GM18870 (cell line): Measurements from ENCODE around the gene FNDC3B.

Experiments used
- ATAC-seq: cut with Tn5 transposase; IDR thresholded peaks from one replicate; pipeline ENCODE4 v1.9.1; 2021; ENCODE audit warnings: moderate library complexity; ENCODE audit not compliant: unreplicated experiment

FNDC3B gene

DNA sequence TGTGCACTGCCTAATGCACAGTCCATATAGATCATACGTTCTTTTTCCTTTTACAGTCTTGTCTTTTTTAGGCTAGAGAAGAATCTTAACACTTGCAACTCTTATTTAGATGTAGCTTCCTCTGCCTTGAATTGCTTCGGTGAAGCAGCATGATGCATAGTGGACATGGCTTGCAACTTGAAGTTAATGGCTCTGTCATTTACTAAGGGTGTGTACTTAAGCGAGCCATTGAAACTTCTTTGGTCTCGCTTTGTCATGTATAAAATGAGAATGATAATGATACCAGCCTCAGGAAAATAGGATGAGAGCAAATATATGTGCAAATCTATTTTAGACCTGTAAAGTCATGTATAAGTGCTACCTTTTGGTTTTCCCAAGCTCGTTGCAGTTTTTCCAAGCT lies 261.5 kb downstream of the FNDC3B start:
- ATAC-seq: no peak

DNA sequence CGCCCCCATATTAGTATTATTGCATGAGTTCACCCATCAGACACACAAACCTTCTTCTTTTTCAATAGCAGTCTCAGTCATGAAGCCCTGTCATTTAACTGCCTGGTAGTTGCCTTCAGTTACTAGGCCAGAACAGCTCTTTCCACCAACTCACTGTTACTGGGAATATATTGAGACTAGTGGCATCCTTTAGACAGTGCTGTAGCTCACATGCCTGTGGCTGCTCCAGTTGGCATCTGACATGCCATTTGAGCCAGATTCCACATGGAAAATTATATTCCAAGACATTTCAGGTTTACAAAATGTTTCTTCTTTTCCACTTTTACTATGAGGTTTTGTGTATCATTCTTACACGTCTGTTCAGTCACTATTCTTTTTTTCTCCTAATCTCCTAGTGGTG lies 262.8 kb downstream of the FNDC3B start:
- ATAC-seq: no peak

DNA sequence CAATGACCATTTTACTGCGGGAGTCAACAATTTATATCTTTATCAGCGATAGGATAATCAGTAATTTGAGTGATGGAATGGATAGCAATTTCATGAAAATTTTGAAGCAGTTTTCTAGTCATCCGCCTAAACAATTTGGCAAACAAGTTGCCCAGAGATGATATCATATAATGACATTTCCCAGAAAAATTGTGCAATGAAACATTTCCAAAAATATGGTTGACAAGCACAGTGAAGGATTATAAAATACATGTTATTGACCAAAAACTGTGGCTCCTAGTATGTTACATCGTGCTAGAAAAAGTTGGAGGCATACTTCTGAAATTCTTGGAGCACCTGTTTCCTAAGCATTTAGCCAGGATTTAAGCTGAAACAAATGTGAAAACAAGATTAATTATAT lies 263.8 kb downstream of the FNDC3B start:
- no peak for ATAC-seq

DNA sequence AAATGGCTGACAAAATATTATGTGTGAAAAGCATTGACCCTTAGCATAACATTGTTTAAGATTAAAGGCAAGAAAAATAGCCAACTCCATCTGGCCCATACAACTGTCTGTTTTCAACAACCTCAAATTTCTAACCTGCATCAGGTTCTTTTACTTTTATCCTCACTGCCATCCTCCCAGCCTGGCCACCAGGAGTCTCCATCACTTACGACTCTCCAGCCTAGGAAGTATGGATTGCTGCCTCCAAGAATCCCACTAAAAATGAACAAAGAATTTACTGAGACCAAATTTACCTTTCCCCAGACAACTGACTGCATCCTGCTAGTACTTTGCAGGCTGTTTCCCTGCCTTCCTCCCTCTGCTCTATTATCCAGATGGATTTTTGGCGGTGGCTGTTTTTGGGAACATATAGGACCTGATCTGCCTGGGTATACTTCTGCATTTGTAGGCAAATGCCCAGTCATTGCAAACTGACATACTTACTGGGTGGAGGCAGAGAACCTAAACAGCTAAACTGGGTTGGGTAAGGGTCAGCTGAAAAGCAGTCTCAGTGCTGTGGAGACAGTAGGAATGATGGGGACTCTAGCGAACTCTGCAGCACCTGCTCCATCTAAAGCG lies 264.7 kb downstream of the FNDC3B start:
- no peak for ATAC-seq

DNA sequence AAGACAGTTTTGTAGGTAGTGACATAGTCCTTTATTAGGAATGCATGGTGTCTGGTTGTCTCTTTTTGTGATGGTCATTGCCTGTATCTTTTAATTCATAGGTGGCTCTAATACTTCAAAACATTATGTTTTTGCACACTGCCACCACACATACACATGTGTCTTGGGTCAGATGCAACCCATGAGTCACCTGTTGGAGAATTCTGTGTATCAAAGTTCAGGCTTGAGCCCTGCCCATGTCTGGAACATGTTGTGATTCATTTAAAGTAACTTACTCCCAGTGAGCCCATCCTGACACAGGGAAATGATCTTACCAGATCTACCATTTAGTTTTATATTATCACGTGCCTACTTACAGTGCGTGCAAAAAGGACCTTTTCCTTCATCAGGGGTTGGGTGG lies 266.2 kb downstream of the FNDC3B start:
- no peak for ATAC-seq

DNA sequence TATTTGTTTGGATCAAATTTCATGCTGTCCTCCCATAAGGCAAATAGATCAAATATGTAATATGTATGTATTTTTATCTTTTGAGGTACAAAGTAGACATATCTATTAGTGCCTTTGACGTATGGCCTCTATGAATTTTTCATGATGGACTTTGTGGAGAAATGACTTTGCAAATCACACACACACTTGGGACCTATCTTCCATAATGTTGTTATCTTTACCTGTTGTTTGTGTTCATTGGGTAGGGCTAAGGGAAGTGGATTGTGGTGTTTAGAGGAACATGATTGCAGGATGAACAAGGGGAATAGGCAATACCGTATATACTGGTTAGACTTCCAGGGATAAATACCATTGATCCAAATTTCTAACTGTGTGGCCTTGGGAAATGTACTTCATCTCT lies 266.6 kb downstream of the FNDC3B start:
- no peak for ATAC-seq

DNA sequence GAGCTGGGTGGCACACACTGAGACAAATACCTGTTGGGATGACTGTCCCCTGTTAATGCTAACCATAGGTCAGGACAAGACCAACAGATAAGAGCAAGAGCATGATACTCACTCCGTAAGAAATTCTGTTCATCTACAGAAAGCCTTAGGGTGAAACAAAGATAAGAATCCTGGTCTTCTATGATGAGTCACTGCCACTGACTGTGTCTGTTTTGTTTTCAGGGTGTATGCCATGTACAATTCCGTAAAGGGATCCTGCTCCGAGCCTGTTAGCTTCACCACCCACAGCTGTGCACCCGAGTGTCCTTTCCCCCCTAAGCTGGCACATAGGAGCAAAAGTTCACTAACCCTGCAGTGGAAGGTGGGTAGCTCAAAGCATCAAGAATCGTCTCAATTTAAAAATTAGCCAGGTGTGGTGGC lies 267.8 kb downstream of the FNDC3B start:
- ATAC-seq: no peak

DNA sequence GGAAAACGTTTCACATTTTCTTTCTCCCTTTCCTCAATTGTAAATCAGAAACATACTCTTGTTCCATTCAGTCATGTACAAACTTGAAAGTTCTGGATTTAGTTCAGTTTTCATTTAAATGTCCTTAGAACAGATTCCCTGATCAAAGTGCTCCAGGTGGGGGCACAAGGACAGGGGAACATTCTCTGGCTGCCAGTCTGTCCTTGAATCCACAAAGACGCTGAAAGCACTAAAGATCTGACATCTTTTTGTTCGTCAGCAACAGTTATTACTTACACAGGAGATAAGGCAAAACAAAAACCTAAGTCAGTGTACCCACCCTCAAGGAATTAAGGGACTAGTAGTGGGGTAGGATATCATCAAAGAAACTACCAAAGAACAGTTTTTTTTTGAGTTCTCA lies 269.7 kb downstream of the FNDC3B start:
- no peak for ATAC-seq

DNA sequence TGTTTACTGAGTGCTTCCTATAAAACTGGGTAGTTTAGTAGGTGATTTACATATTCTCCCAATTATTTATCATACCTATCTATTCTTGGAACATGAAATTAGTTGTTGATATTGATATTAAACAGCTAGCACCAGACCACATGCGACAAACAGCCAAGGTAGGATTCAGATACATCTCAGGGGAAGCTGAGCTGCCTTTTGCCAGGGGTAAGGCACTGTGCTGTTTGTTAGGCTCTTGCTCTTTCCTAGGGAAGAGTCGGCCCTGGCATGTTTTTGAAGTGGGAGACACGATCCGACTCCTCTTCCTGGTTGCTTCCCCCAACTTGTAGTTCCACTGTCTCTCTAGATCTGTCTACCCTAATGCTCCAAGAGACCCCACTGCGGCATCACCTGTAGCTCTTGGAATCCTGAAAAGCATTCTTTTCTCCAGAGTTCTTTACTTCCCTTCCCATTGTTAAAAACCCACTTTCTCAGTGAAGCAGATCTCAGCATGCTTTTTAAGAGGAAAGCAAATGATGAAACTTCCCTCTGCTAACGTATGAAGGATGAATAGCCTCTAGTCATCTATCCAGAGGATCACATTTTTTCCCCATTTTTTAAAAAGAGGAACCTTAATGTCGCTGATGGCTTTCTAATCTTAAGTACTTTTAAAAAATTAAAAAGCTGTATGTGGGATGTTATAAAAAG lies 270.5 kb downstream of the FNDC3B start:
- no peak for ATAC-seq

DNA sequence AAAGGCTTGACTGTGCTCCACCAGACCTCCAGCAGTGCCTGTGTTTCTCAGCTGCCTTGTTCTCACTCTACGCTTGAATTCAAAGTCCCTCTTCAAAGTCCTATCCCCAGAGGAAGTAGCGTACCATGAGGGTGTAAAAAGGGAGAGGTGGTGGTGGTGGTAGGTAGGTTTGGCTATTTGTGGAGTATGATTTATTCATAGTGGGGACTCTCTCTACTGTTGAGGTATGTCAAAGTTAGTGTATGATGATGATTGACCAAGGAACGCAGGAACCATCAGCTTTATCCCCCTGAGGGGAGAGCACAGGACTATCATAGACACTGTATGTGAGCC lies 271.0 kb downstream of the FNDC3B start:
- no peak for ATAC-seq

DNA sequence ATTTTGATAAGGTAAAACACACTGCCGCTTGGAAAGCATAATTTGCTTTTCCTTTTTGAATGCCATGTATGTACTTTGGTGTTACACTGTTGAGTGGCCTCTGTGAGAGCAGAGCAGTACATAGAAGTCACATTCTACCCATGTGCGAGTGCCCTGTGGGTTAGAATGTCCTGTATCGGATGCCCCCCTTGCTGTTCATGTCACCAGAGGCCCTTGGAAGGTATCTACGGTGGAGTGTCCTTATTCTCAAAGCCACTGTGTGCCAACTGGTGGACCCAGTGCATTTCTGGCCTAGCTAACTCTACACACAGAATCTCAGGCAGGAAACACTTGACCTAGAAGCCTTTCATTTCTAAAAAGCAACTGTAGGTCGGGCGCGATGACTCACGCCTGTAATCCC lies 271.8 kb downstream of the FNDC3B start:
- ATAC-seq: no peak

DNA sequence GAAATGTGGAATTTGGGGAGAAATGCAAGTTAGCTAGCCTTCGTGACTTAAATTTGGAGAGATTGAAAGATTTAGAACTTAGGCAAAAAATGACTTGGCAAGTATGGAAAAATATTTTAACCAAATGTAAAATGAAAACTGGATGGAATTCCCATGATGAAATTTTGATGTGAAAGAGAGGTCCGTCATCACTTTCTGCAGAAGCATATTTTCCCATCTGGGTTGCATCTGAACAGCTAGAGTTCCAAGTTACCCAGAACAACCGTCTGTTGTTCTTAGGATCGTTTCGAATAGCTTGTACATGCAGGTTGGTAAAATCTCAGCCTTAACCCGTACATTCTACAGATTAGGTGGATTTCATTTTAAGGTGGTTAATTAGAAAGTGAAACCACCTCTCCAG lies 272.6 kb downstream of the FNDC3B start:
- no peak for ATAC-seq

DNA sequence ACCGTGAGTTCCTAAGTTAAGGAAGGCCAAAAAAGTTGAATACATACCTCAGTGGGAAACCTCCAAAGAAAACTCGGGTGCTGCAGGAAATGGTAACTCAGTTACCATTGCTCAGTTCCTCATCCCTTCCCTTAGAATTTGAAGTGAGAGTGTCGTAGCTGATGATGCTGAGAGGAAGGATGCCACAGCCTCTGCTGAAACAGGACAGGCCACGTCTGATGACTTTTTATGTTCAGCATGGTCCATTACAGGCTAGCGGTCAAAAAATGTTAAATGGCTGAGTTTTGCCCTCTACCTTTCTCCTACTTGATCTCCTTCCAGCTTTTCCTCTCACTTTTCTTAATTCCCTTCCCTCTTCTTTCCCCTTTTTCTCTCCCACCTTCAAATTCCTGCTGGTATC lies 273.3 kb downstream of the FNDC3B start:
- no peak for ATAC-seq

DNA sequence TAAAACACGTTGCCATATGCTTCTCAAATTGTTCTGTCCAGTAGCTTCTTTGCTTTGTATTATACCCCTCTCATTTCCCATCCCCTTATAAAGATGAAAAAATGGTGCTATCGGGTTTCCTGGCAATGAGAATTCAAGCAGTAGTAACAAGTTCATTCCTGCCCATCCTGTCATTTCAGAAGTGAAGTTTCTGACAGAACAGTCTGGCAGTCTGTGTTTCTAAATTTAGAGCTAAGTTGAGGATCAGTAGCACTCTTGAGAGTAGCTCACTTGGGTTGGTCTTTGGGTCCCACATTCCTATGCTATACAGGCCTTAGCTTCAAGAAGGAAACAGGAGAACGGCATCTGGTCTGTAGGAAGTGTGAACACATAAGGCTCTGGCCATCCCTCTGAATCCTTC lies 274.3 kb downstream of the FNDC3B start:
- ATAC-seq: no peak

DNA sequence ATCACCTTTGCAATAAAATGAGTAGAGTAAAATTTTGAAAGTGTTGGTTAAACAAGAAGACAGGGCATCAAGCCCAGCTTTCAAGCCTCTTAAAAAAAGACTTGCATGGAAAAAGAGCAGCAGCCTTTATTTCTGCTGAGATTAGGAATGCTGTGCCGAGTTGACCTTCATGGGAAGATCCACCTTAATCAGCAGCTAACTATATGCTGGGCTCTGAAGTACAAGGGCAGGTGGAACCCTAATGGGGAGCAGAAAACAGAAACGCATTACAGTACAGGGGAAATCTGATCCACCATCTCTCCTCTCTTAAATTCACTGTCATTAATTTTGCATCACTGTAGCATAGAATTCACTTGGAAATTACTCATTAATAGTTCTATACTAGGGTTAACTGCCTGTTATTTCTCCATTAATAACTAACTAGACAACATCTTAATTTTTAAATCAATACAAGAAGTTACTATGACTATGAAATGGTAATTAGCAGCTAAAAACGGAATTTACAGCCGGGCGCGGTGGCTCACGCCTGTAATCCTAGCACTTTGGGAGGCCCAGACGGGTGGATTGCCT lies 275.3 kb downstream of the FNDC3B start:
- ATAC-seq: no peak

DNA sequence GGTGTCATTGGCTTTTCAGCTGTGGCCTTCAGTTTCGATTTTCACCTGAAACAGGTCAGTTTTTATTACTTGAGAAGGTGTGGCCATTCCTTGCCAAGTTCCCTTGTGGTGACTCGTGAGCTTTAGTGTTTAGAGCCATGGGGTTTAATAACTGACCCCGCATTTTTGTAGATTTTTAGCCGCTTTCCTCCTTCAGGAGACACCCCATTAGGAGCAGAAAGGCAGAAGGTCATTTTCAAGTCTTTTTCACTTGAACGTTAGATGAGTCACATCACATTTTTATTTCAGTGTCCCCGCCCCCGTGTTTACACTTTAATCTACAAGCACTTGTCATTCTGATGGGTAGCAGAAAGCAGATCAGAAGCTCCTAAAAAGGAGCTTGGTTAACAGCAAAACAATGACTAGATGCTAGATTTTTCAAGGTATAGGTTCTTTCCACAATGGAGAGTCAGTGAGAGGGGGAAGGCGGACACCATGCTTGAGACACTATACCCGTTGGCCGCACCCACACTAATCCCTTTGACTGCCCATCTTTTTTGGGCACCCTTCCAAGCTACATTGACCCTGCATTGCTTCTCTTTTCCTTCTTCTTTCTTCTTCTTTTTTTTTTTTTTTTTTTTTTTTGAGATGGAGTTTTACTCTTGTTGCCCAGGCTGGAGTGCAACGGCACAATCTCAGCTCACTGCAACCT lies 276.2 kb downstream of the FNDC3B start:
- ATAC-seq: no peak

DNA sequence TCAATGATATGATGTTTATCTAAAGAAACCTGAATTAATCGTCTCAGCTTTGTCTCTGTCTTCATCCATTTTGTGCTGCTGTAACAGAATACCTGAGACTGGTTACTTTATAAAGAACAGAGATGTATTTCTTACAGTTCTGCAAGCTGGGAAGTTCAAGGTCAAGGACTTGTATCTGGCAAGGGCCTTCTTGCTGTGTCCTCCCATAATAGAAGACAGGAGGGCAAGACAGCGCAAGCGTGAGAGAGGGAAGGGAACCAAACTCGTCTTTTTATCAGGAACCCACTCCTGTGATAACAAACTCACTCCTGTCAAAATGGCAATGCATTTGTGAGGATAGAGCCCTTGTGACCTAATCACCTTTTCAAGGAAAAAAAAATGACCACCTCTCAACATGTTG lies 277.4 kb downstream of the FNDC3B start:
- ATAC-seq: no peak

DNA sequence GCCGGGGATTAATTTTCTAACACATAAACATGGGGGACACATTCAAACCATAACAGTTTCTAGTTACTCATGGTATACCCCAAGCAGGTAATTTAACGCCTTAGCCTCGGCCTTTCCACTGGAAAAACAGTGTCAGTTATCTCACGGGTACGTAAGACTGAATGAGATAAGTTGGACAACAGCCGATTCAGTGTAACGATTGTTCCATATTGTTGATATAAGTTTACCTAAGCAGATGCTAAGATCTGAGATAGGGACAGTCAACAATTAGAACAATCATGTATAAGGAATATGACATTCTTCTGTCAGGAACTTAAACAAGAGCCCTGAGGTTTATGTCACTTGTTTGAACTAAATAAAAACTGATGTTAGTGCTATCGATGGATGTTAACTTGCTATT lies 278.1 kb downstream of the FNDC3B start:
- ATAC-seq: no peak

DNA sequence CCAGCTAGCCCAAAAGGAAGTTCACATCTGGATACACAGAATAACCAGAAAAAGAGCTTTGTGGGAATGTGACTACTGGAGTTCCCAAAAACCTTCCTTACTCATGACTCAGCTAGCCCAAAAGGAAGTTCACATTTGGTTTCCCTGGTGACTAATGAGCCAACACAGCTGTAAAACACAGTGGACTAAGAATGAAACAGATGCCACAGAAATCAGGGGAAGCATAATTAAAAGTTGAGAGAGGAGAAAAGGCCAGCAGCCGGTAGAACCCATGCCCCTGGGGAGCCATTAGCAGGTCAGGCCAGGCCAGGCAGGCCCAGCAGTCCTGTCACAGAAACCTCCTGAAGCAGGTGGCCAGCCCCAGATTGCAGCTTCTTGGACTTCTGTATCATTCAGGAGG lies 278.6 kb downstream of the FNDC3B start:
- peak; percentile 70 for ATAC-seq

DNA sequence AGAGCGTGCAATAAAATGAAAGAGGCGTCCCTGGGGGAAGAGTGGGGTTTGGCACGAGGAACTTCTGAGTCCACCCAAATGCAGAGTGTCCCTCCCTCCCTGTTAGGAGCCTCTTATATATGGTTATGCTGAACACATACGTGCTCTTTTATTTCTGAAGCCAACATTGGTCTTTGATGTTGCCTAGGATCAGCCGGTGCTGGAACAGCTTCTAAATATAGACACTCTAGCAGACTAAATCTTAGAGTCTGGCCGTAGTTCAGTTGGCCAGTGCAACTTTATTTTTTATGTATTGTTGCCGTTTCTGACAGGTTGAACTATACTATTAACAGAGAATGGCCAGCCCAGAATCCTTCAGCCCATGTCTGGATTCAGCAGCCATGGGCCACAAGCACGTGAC lies 280.2 kb downstream of the FNDC3B start:
- no peak for ATAC-seq

DNA sequence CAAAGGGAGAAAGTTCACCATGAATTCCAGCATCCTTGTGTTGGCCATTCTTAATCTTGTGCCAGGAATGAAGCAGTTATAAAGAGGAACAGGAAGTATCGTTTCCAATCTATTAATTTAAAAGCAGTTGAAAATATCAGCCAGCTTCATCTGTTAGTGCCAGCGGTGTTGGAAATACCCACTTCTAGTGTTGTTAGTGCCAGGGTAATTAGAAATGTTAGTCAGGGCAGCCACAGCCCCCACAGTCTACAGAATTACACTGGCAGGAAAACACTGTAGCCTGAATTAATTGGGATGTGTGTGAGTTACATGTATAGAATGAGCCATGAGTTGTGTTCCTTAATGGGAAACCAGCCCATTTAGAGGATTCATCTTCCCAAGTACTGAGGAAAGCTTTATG lies 281.1 kb downstream of the FNDC3B start:
- ATAC-seq: no peak

DNA sequence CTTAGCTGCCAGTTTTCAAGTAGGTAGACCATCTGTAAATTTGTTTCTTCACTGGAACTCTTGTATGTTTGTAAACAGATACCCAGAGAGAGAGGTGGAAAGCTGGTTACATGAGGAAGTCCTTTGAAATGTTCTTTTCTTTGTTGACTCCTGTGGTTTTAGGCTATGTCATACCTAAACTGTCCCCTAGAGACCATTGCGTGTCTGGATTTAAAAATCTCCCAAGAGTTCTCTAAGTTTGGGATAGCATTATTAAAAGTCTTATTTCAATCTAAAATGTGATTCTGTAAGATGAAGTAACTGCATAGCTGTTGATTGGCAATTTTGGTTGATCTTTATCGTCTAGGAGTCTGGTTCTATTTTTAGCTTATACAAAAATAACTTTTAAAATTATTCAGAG lies 281.7 kb downstream of the FNDC3B start:
- ATAC-seq: peak; percentile 40
